Mesenchymal stem cell (in vitro differentiated cells and primary cell): Measurements from ENCODE around the gene APBA1.
"Not testable (repeated sequence)": the region's sequence is repeated elsewhere in the genome, so short reads cannot be mapped to it uniquely, and the experiment has no call there.

Experiments
- DNase-seq: peaks from one replicate; pipeline ENCODE4 v3.0.0-alpha.2; 2013
- H2AFZ ChIP-seq: one replicate; pipeline ENCODE4 v1.6.1; 2013; ENCODE audit warnings: low read depth, mild to moderate bottlenecking, control low read depth, inconsistent platforms, low read length, moderate library complexity
- H2AK5ac ChIP-seq: 2 replicates; pipeline ENCODE4 v1.6.1; 2013; ENCODE audit warnings: low read length, moderate library complexity, mild to moderate bottlenecking, inconsistent platforms; ENCODE audit not compliant: severe bottlenecking
- H2BK120ac ChIP-seq: one replicate; pipeline ENCODE4 v1.6.1; 2013; ENCODE audit warnings: low read depth, mild to moderate bottlenecking, inconsistent platforms, low read length, moderate library complexity
- H2BK12ac ChIP-seq, 2 experiments: one replicate each; pipeline ENCODE4 v1.6.1; 2013; ENCODE audit warnings: inconsistent platforms in 2 of 2, low read length in 2 of 2, mild to moderate bottlenecking in 2 of 2, moderate library complexity in 2 of 2, control low read depth in 1 of 2
- H2BK15ac ChIP-seq: one replicate; pipeline ENCODE4 v1.6.1; 2013; ENCODE audit warnings: mild to moderate bottlenecking, low read depth, inconsistent platforms; ENCODE audit not compliant: poor library complexity, severe bottlenecking
- H2BK5ac ChIP-seq: 2 replicates; pipeline ENCODE4 v1.6.1; 2013; ENCODE audit warnings: low read depth, mild to moderate bottlenecking, low read length, control low read depth, inconsistent platforms; ENCODE audit not compliant: poor library complexity, severe bottlenecking
- H3K14ac ChIP-seq, 2 experiments: one replicate each; pipeline ENCODE4 v1.6.1; 2013; ENCODE audit warnings: inconsistent platforms in 2 of 2, low read length in 2 of 2, control low read depth in 1 of 2, mild to moderate bottlenecking in 1 of 2, moderate library complexity in 1 of 2
- H3K18ac ChIP-seq, 2 experiments: one replicate each; pipeline ENCODE4 v1.6.1; 2013; ENCODE audit warnings: inconsistent platforms in 2 of 2, low read length in 2 of 2, control low read depth in 1 of 2, low read depth in 1 of 2, mild to moderate bottlenecking in 1 of 2
- H3K23ac ChIP-seq, 2 experiments: one replicate each; pipeline ENCODE4 v1.6.1; 2013; ENCODE audit warnings: inconsistent platforms in 2 of 2, low read length in 2 of 2, mild to moderate bottlenecking in 2 of 2, moderate library complexity in 2 of 2, control low read depth in 1 of 2
- H3K27ac ChIP-seq: 2 replicates; pipeline ENCODE4 v1.5.1; 2013; ENCODE audit warnings: mild to moderate bottlenecking, moderate library complexity, low read length, control low read depth, inconsistent platforms; ENCODE audit not compliant: poor library complexity, severe bottlenecking
- H3K27me3 ChIP-seq, 2 experiments: 2 replicates each; pipeline versions ENCODE4 v1.6.1 to v1.7.0; 2013; ENCODE audit warnings: low read length in 2 of 2, mild to moderate bottlenecking in 2 of 2, moderate library complexity in 2 of 2, control low read depth in 1 of 2, inconsistent platforms in 1 of 2; ENCODE audit not compliant: control insufficient read depth in 1 of 2, insufficient read depth in 1 of 2
- H3K36me3 ChIP-seq, 2 experiments: 2 replicates each; pipeline versions ENCODE4 v1.6.1 to v1.7.0; 2013; ENCODE audit warnings: low read length in 2 of 2, control low read depth in 1 of 2, inconsistent platforms in 1 of 2, low read depth in 1 of 2, mild to moderate bottlenecking in 1 of 2; ENCODE audit not compliant: insufficient read depth in 2 of 2, control insufficient read depth in 1 of 2
- H3K4ac ChIP-seq, 2 experiments: one replicate each; pipeline ENCODE4 v1.6.1; 2013; ENCODE audit warnings: inconsistent platforms in 2 of 2, low read length in 2 of 2, mild to moderate bottlenecking in 2 of 2, moderate library complexity in 2 of 2, control low read depth in 1 of 2, low read depth in 1 of 2
- H3K4me1 ChIP-seq: 2 replicates; pipeline ENCODE4 v1.6.1; 2013; ENCODE audit warnings: low read depth, low read length, control low read depth; ENCODE audit not compliant: control insufficient read depth, insufficient read depth
- H3K4me2 ChIP-seq: 2 replicates; pipeline ENCODE4 v1.6.1; 2013; ENCODE audit warnings: low read length, mild to moderate bottlenecking, inconsistent platforms; ENCODE audit not compliant: poor library complexity, severe bottlenecking
- H3K4me3 ChIP-seq, 2 experiments: 2 replicates each; pipeline versions ENCODE4 v1.5.1 to v1.7.0; 2013; ENCODE audit warnings: low read length in 2 of 2, mild to moderate bottlenecking in 2 of 2, control low read depth in 1 of 2, low read depth in 1 of 2; ENCODE audit not compliant: insufficient read depth in 1 of 2
- H3K79me1 ChIP-seq: replicated peaks from 2 replicates; pipeline ENCODE4 v1.6.1; 2013; ENCODE audit warnings: mild to moderate bottlenecking, control low read depth, low read length, inconsistent platforms; ENCODE audit not compliant: poor library complexity, severe bottlenecking
- H3K9ac ChIP-seq: 2 replicates; pipeline ENCODE4 v1.7.0; 2013; ENCODE audit warnings: mild to moderate bottlenecking, low read length, moderate library complexity
- H3K9me3 ChIP-seq: 2 replicates; pipeline ENCODE4 v1.7.0; 2013; ENCODE audit warnings: mild to moderate bottlenecking, low read length; ENCODE audit not compliant: control insufficient read depth
- H4K8ac ChIP-seq: one replicate; pipeline ENCODE4 v1.6.1; 2013; ENCODE audit warnings: inconsistent platforms, mild to moderate bottlenecking, low read length, moderate library complexity
- H4K91ac ChIP-seq: one replicate; pipeline ENCODE4 v1.6.1; 2013; ENCODE audit warnings: mild to moderate bottlenecking, low read length, inconsistent platforms
- WGBS: methylation state at CpG from one replicate; pipeline ENCODE4 v1.1.7; 2013; ENCODE audit warnings: mixed read lengths; 5-methylcytosine and 5-hydroxymethylcytosine counted together

APBA1 gene

GRCh38 chr9:69411931-69412740, 260.0 kb downstream of the APBA1 start:
- no peak for DNase-seq
- WGBS = 88% methylated on average over 52 of the region's 52 CpGs
- H2BK15ac ChIP-seq = no peak overlapping the region
- H3K4ac ChIP-seq = no peak overlapping the region
- peak overlapping the region in 1 of 2 experiments; percentile 66 for H3K4me3 ChIP-seq
- H3K4me1 ChIP-seq = peaks cover 2% of the 10 kb centered on the region
- no peaks in the 10 kb centered on the region for H3K36me3 ChIP-seq
- no peaks in the 10 kb centered on the region for H3K9me3 ChIP-seq
- H4K91ac ChIP-seq = no peak overlapping the region
- peaks cover 0 to 13% of the 10 kb centered on the region in 2 experiments for H3K27me3 ChIP-seq
- H3K23ac ChIP-seq = no peak overlapping the region
- no peak overlapping the region for H3K14ac ChIP-seq
- H2AK5ac ChIP-seq = no peak overlapping the region
- no peak overlapping the region for H4K8ac ChIP-seq
- no peak overlapping the region for H3K4me2 ChIP-seq
- H3K18ac ChIP-seq = no peak overlapping the region
- H3K27ac ChIP-seq = no peak overlapping the region
- no peak overlapping the region for H2BK120ac ChIP-seq
- H2AFZ ChIP-seq = no peak overlapping the region
- H2BK5ac ChIP-seq = no peak overlapping the region
- peak overlapping the region; percentile 68 for H3K9ac ChIP-seq
- no peak overlapping the region for H2BK12ac ChIP-seq
- H3K79me1 ChIP-seq = no peaks in the 10 kb centered on the region

GRCh38 chr9:69411246-69411645, 260.9 kb downstream of the APBA1 start:
- no peak overlapping the region for H2BK120ac ChIP-seq
- H3K9me3 ChIP-seq = no peaks in the 10 kb centered on the region
- no peak overlapping the region for H3K4me3 ChIP-seq
- H2BK15ac ChIP-seq = no peak overlapping the region
- peaks cover 2% of the 10 kb centered on the region for H3K4me1 ChIP-seq
- DNase-seq = no peak
- no peaks in the 10 kb centered on the region for H3K79me1 ChIP-seq
- no peak overlapping the region for H2AK5ac ChIP-seq
- H3K18ac ChIP-seq = no peak overlapping the region
- H3K4ac ChIP-seq = no peak overlapping the region
- no peak overlapping the region for H2BK5ac ChIP-seq
- H3K14ac ChIP-seq = no peak overlapping the region
- H3K9ac ChIP-seq = no peak overlapping the region
- H3K27ac ChIP-seq = no peak overlapping the region
- H3K36me3 ChIP-seq = no peaks in the 10 kb centered on the region
- no peak overlapping the region for H3K4me2 ChIP-seq
- WGBS = 98% methylated on average over 2 of the region's 3 CpGs
- peaks cover 0 to 13% of the 10 kb centered on the region in 2 experiments for H3K27me3 ChIP-seq
- H3K23ac ChIP-seq = no peak overlapping the region
- H2BK12ac ChIP-seq = no peak overlapping the region
- H2AFZ ChIP-seq = no peak overlapping the region
- H4K8ac ChIP-seq = no peak overlapping the region
- H4K91ac ChIP-seq = no peak overlapping the region

- H4K8ac ChIP-seq, H2BK5ac ChIP-seq, H3K36me3 ChIP-seq, H3K27ac ChIP-seq, H3K79me1 ChIP-seq, H3K18ac ChIP-seq, H3K14ac ChIP-seq, H3K23ac ChIP-seq, H3K9me3 ChIP-seq, H3K4ac ChIP-seq, H2BK120ac ChIP-seq, H4K91ac ChIP-seq, H3K9ac ChIP-seq, H2BK15ac ChIP-seq, H3K4me3 ChIP-seq, H3K4me2 ChIP-seq, H3K4me1 ChIP-seq, H2AK5ac ChIP-seq, DNase-seq, H2AFZ ChIP-seq, H2BK12ac ChIP-seq: not testable (repeated sequence)
- H3K27me3 ChIP-seq = peaks cover 0 to 13% of the 10 kb centered on the region in 2 experiments
- 68% methylated on average over 6 of the region's 6 CpGs for WGBS
Measured at GRCh38 chr9:69409936-69410335, 262.2 kb downstream of the APBA1 start.

- Histone ChIP-seq H3K79me1 (no peaks in the 10 kb centered on the region), H2BK5ac (no peak overlapping the region), H3K4me2 (no peak overlapping the region), H3K23ac (no peak overlapping the region), H2BK15ac (no peak overlapping the region), H3K9ac (no peak overlapping the region), H3K4ac (no peak overlapping the region), H2BK120ac (no peak overlapping the region), H3K18ac (no peak overlapping the region), H3K27me3 (peaks cover 0 to 9% of the 10 kb centered on the region in 2 experiments), H3K27ac (no peak overlapping the region), H3K4me1 (no peaks in the 10 kb centered on the region), H3K14ac (peak overlapping the region in 1 of 2 experiments; percentile 15), H3K9me3 (peaks cover 6% of the 10 kb centered on the region), H4K8ac (no peak overlapping the region), H2AK5ac (no peak overlapping the region), H2BK12ac (no peak overlapping the region), H3K36me3 (no peaks in the 10 kb centered on the region), H3K4me3 (no peak overlapping the region), H2AFZ (no peak overlapping the region), H4K91ac (no peak overlapping the region)
- 93% methylated on average over 1 of the region's 1 CpG for WGBS
- DNase-seq = no peak
Measured at GRCh38 chr9:69400470-69400869, 271.7 kb downstream of the APBA1 start.
